AG09319 (cell line): ENCODE results near the gene CCDC7.

Source experiments
- DNase-seq: peaks from one replicate; pipeline ENCODE4 v3.0.0-alpha.2; 2010; ENCODE audit warnings: low read depth; ENCODE audit errors: extremely low read depth
- CTCF ChIP-seq: IDR thresholded peaks from 2 replicates; pipeline ENCODE4 v1.5.1; 2011; ENCODE audit warnings: low read depth, mild to moderate bottlenecking, inconsistent platforms, low read length, moderate library complexity

The CCDC7 gene

GRCh38 chr10:32877915-32878314, 432.0 kb downstream of the CCDC7 start:
- DNase-seq: no peak

GRCh38 chr10:32878646-32879045, 432.7 kb downstream of the CCDC7 start:
- TF ChIP-seq CTCF: no peak
- no peak for DNase-seq

More at GRCh38 chr10:32877915-32878314, 432.0 kb downstream of the CCDC7 start:
- TF ChIP-seq CTCF: no peak

- DNase-seq: no peak
- TF ChIP-seq CTCF: no peak
Measured at GRCh38 chr10:32882076-32882475, 436.1 kb downstream of the CCDC7 start.

DNA sequence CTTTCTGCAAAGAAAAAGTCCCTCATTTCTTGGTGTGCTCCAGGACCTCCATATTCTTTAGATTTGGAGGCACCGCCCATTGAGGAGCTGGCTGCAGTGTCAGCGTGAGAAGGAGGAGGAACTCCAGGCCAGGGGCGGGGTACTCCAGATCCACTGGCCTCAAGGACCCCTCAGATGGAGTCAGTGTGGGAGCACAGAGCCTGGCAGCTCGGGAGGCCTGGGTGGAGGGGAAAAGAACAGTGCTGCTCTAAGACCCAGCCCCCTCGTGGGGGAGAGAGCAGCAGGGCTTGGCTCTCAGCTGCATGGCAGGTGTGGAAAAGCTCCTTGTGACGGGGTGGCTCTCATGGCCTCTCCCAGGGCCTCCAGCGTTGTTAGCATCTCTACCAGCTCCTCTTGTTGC, 441.5 kb downstream of the CCDC7 start:
- no peak for TF ChIP-seq CTCF
- no peak for DNase-seq

GRCh38 chr10:32888161-32888927, 442.4 kb downstream of the CCDC7 start:
- no peak for TF ChIP-seq CTCF
- DNase-seq: no peak

- TF ChIP-seq CTCF: no peak
- DNase-seq: no peak
Measured at GRCh38 chr10:32889631-32890212, 443.8 kb downstream of the CCDC7 start.

GRCh38 chr10:32890444-32890843, 444.5 kb downstream of the CCDC7 start:
- no peak for DNase-seq
- TF ChIP-seq CTCF: no peak
